ENCODE results near the gene CLDN18. TPM values are rescaled to one million over a fixed set of nuclear protein-coding genes. Genes with fewer than 3 reads are reported as not detected.

Gene CLDN18
- total RNA-seq, 1 donor from 2014 or later, result not detected

GRCh38 chr3:137992592-137992991, 17.4 kb upstream of the CLDN18 start:
- intact Hi-C loops (cut with micrococcal nuclease), result no loop called here
- no peak for DNase-seq
- ChIA-PET CTCF (no interaction called here), POLR2A (no interaction called here)
- no peak for ATAC-seq (ENCODE audit: low read depth)
- Mint-ChIP-seq H3K4me3 (no peak overlapping the region), H3K27ac (no peak overlapping the region), H3K27me3 (peaks cover 4% of the 10 kb centered on the region), H3K9me3 (peaks cover 15% of the 10 kb centered on the region), H3K36me3 (ENCODE audit: low read depth) (no peaks in the 10 kb centered on the region), H3K4me1 (no peaks in the 10 kb centered on the region)
- TF ChIP-seq CTCF (IDR thresholded peaks at IDR 0.05), result no peak

- ATAC-seq (ENCODE audit: low read depth), result no peak
- ChIA-PET POLR2A (no interaction called here), CTCF (no interaction called here)
- Mint-ChIP-seq H3K9me3 (peaks cover 12% of the 10 kb centered on the region), H3K4me3 (no peak overlapping the region), H3K36me3 (ENCODE audit: low read depth) (no peaks in the 10 kb centered on the region), H3K4me1 (no peaks in the 10 kb centered on the region), H3K27ac (no peak overlapping the region), H3K27me3 (peaks cover 10% of the 10 kb centered on the region)
- DNase-seq, result no peak
- no peak for TF ChIP-seq CTCF (IDR thresholded peaks at IDR 0.05)
- intact Hi-C loops (cut with micrococcal nuclease), result no loop called here
These were observed 11.6 kb upstream of the CLDN18 start for GRCh38 chr3:137998121-137999042.

- no peak for ATAC-seq (ENCODE audit: low read depth)
- no peaks in the 10 kb centered on the region for H3K4me1 Mint-ChIP-seq
- CTCF ChIA-PET, result no interaction called here
- no peak overlapping the region for H3K27ac Mint-ChIP-seq
- H3K9me3 Mint-ChIP-seq, result no peaks in the 10 kb centered on the region
- H3K36me3 Mint-ChIP-seq (ENCODE audit: low read depth), result no peaks in the 10 kb centered on the region
- POLR2A ChIA-PET, result no interaction called here
- H3K27me3 Mint-ChIP-seq, result peaks cover 6% of the 10 kb centered on the region
- intact Hi-C loops (cut with micrococcal nuclease), result no loop called here
- DNase-seq, result no peak
- no peak for TF ChIP-seq CTCF (IDR thresholded peaks at IDR 0.05)
- no peak overlapping the region for H3K4me3 Mint-ChIP-seq
These were observed 6.9 kb upstream of the CLDN18 start for GRCh38 chr3:138003069-138003468.

- ATAC-seq (ENCODE audit: low read depth) (no peak), DNase-seq (no peak)
- no peak for TF ChIP-seq CTCF (IDR thresholded peaks at IDR 0.05)
- POLR2A ChIA-PET, result no interaction called here
- no peaks in the 10 kb centered on the region for H3K4me1 Mint-ChIP-seq
- no peaks in the 10 kb centered on the region for H3K36me3 Mint-ChIP-seq (ENCODE audit: low read depth)
- no peaks in the 10 kb centered on the region for H3K9me3 Mint-ChIP-seq
- no peaks in the 10 kb centered on the region for H3K27me3 Mint-ChIP-seq
- CTCF ChIA-PET, result no interaction called here
- H3K4me3 Mint-ChIP-seq, result no peak overlapping the region
- no peak overlapping the region for H3K27ac Mint-ChIP-seq
- intact Hi-C loops (cut with micrococcal nuclease), result no loop called here
These were observed 4.3 kb upstream of the CLDN18 start for GRCh38 chr3:138005627-138006026.

- TF ChIP-seq CTCF (IDR thresholded peaks at IDR 0.05), result no peak
- POLR2A ChIA-PET, result no interaction called here
- no peaks in the 10 kb centered on the region for H3K4me1 Mint-ChIP-seq
- ATAC-seq (ENCODE audit: low read depth) (no peak), DNase-seq (no peak)
- no peak overlapping the region for H3K4me3 Mint-ChIP-seq
- H3K27me3 Mint-ChIP-seq, result peaks cover 4% of the 10 kb centered on the region
- H3K27ac Mint-ChIP-seq, result no peak overlapping the region
- intact Hi-C loops (cut with micrococcal nuclease), result no loop called here
- H3K9me3 Mint-ChIP-seq, result no peaks in the 10 kb centered on the region
- H3K36me3 Mint-ChIP-seq (ENCODE audit: low read depth), result no peaks in the 10 kb centered on the region
- CTCF ChIA-PET, result no interaction called here
These were observed 2.1 kb upstream of the CLDN18 start for GRCh38 chr3:138007898-138008297.
